HG03565 (cell line): ENCODE data around the gene ABCG1.

Experiments used
- ATAC-seq: cut with Tn5 transposase; IDR thresholded peaks from one replicate; pipeline ENCODE4 v1.9.1; 2021; ENCODE audit warnings: mild to moderate bottlenecking, moderate library complexity; ENCODE audit not compliant: unreplicated experiment

The ABCG1 gene

GRCh38 chr21:42302076-42302650 lies 83.2 kb downstream of the ABCG1 start:
- ATAC-seq: no peak

GRCh38 chr21:42302794-42303193 lies 83.9 kb downstream of the ABCG1 start:
- ATAC-seq: no peak

GRCh38 chr21:42303443-42303842 lies 84.5 kb downstream of the ABCG1 start:
- ATAC-seq: no peak

GRCh38 chr21:42304556-42305454 lies 85.9 kb downstream of the ABCG1 start:
- ATAC-seq: no peak

GRCh38 chr21:42305707-42306147 lies 86.8 kb downstream of the ABCG1 start:
- ATAC-seq: no peak

- ATAC-seq: no peak
Observed at GRCh38 chr21:42306366-42307035, 87.6 kb downstream of the ABCG1 start.

- no peak for ATAC-seq
Observed at GRCh38 chr21:42307106-42307505, 88.2 kb downstream of the ABCG1 start.

- no peak for ATAC-seq
Observed at GRCh38 chr21:42308161-42308913, 89.4 kb downstream of the ABCG1 start.

GRCh38 chr21:42308914-42309752 lies 90.2 kb downstream of the ABCG1 start:
- ATAC-seq: no peak

- ATAC-seq: no peak
Observed at GRCh38 chr21:42309753-42310213, 90.8 kb downstream of the ABCG1 start.

GRCh38 chr21:42310411-42311001 lies 91.6 kb downstream of the ABCG1 start:
- no peak for ATAC-seq

GRCh38 chr21:42311160-42311559 lies 92.2 kb downstream of the ABCG1 start:
- ATAC-seq: no peak

- no peak for ATAC-seq
Observed at GRCh38 chr21:42311816-42312625, 93.1 kb downstream of the ABCG1 start.

GRCh38 chr21:42312626-42313104 lies 93.7 kb downstream of the ABCG1 start:
- no peak for ATAC-seq

GRCh38 chr21:42313501-42313969 lies 94.6 kb downstream of the ABCG1 start:
- ATAC-seq: no peak

GRCh38 chr21:42314616-42315295 lies 95.8 kb downstream of the ABCG1 start:
- no peak for ATAC-seq

GRCh38 chr21:42315296-42315891 lies 96.5 kb downstream of the ABCG1 start, which contains the start of gene TFF3:
Gene TFF3 (minus strand): TSS chr21:42315409. CDS start chr21:42315374, 35 bp downstream.
- ATAC-seq: no peak
